AG09309 (cell line): ENCODE data around the gene WSCD2.

ENCODE experiments used
- DNase-seq: peaks from one replicate; pipeline ENCODE4 v3.0.0-alpha.2; 2010; ENCODE audit warnings: low read depth
- H3K4me3 ChIP-seq: 2 replicates; pipeline ENCODE4 v1.5.1; 2011; ENCODE audit warnings: mild to moderate bottlenecking, low read depth, low read length, moderate library complexity; ENCODE audit not compliant: control insufficient read depth
- CTCF ChIP-seq: IDR thresholded peaks from 2 replicates; pipeline ENCODE4 v1.5.1; 2011; ENCODE audit warnings: mild to moderate bottlenecking, low read depth, low read length, inconsistent platforms; ENCODE audit not compliant: insufficient read depth, control insufficient read depth; ENCODE audit errors: missing control alignments

Gene WSCD2

GRCh38 chr12:108193917-108194316 is 64.8 kb downstream of the WSCD2 start:
- no peak overlapping the region for H3K4me3 ChIP-seq
- no peak for DNase-seq
- peak; percentile 68 for TF ChIP-seq CTCF

GRCh38 chr12:108194585-108194984 is 65.5 kb downstream of the WSCD2 start:
- no peak for DNase-seq
- H3K4me3 ChIP-seq = no peak overlapping the region
- TF ChIP-seq CTCF = no peak

- no peak for DNase-seq
- no peak overlapping the region for H3K4me3 ChIP-seq
- TF ChIP-seq CTCF = no peak
These were observed 67.2 kb downstream of the WSCD2 start for GRCh38 chr12:108196319-108196718.

DNA sequence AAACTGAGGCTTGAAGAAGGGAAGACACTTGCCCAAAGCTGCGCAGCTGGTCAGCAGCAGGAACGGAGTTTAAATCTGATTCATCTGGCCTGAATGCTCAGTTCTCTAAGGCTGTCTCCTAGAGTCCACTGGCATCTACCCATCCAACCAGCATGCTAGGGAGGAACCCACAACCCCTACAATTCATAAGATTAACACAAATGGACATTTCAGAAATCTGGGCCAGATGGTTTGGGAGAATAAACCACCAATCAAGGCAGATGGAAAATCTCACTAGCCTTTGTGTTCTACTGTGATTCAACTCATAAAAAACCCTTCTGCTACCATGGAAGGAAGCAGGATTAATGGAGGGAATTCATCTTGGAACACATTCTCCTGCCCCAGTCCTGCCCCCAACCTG is 67.8 kb downstream of the WSCD2 start:
- no peak for DNase-seq
- no peak for TF ChIP-seq CTCF
- no peak overlapping the region for H3K4me3 ChIP-seq

GRCh38 chr12:108198043-108198442 is 69.0 kb downstream of the WSCD2 start:
- DNase-seq = no peak

GRCh38 chr12:108199106-108199505 is 70.0 kb downstream of the WSCD2 start:
- TF ChIP-seq CTCF = no peak
- DNase-seq = no peak
- H3K4me3 ChIP-seq = no peak overlapping the region

More at GRCh38 chr12:108198043-108198442, 69.0 kb downstream of the WSCD2 start:
- no peak for TF ChIP-seq CTCF
- H3K4me3 ChIP-seq = no peak overlapping the region

DNA sequence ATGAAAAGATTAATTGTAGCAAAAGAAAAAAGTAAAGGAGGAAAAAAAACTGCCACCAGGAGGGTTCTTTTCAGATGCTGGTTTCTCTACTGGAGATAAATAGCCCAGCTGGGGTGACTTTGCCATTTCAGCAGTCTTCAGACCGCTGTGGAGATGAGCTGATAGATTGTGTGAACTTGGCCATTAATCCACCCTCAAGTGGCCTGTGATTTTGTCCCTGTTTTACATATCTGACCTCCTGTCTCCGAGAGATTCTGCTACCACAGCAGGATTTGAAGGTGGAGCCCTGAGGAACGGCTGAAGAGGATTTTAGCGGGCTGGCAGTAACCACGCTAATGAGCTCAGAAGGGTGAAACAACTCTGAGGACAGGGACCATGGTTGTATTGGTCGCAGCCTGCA is 72.7 kb downstream of the WSCD2 start:
- no peak overlapping the region for H3K4me3 ChIP-seq
- no peak for TF ChIP-seq CTCF
- no peak for DNase-seq
